ENCODE measurements around the gene B4GALT3. TPM values are rescaled to one million over a fixed set of nuclear protein-coding genes. Genes with fewer than 3 reads are reported as not detected.
A peak's percentile ranks its signal among the peaks of the same experiment; 100 is the strongest.

Gene B4GALT3
- total RNA-seq, 2 experiments from 2014 or later: 36.2 to 41.7 TPM

GRCh38 chr1:161175771-161176453 is 1.4 kb downstream of the B4GALT3 start:
- DNase-seq (ENCODE audit: low spot score): peak; percentile 62
- H3K4me2 ChIP-seq (ENCODE audit: low read length): peak overlapping the region; percentile 99
- no peak for TF ChIP-seq EZH2phosphoT487 (IDR thresholded peaks at IDR 0.05; ENCODE audit: borderline replicate concordance, low read depth, low read length)
- TF ChIP-seq CTCF (conservative IDR thresholded peaks at IDR 0.05; ENCODE audit: low read length): no peak
- ChIA-PET POLR2A (interaction anchor here (1.0 to 3.1 kb wide), 3 partner anchors 9 to 522 kb away, joined by 5 to 23 read pairs (median 5); partner anchors contain the start of genes PPOX and TOMM40L), CTCF (ENCODE audit: unreplicated experiment) (interaction anchor here (1.4 to 1.8 kb wide), 3 partner anchors 10 to 50 kb away, joined by 3 to 10 read pairs (median 4); partner anchors contain the start of genes DEDD, PPOX and TOMM40L)
- no TSS peak for BruUV-seq (replicated peaks)
- H2AFZ ChIP-seq (ENCODE audit: low read length): no peak overlapping the region
- H4K20me1 ChIP-seq (ENCODE audit: insufficient read depth, low read length): no peaks in the 10 kb centered on the region
- H3K79me2 ChIP-seq (ENCODE audit: insufficient read depth, low read depth, low read length): peaks cover 9% of the 10 kb centered on the region; the same call in 1 of the 2 replicates
- peaks cover 46% of the 10 kb centered on the region for H3K36me3 ChIP-seq (ENCODE audit: insufficient read depth, low read length)
- H3K9me2 ChIP-seq (ENCODE audit: insufficient read depth, low read length): no peaks in the 10 kb centered on the region
- H3K9me3 ChIP-seq (ENCODE audit: low read length): no peaks in the 10 kb centered on the region
- H3K4me3 ChIP-seq (ENCODE audit: low read depth, low read length, poor library complexity, severe bottlenecking): peak overlapping the region; percentile 86
- H3K27ac ChIP-seq (ENCODE audit: low read depth, low read length, poor library complexity, severe bottlenecking): peak overlapping the region; percentile 60
- intact Hi-C loops (cut with micrococcal nuclease; ENCODE audit: unreplicated experiment): no loop called here
- peaks cover 29% of the 10 kb centered on the region for H3K4me1 ChIP-seq (ENCODE audit: insufficient read depth, low read length, poor library complexity, severe bottlenecking)

- Histone ChIP-seq H3K79me2 (ENCODE audit: insufficient read depth, low read depth, low read length) (peaks cover 9% of the 10 kb centered on the region; the same call in 1 of the 2 replicates), H3K4me2 (ENCODE audit: low read length) (peak overlapping the region; percentile 99; the same call in 1 of the 2 replicates), H3K4me1 (ENCODE audit: insufficient read depth, low read length, poor library complexity, severe bottlenecking) (peaks cover 29% of the 10 kb centered on the region), H3K9me3 (ENCODE audit: low read length) (no peaks in the 10 kb centered on the region), H4K20me1 (ENCODE audit: insufficient read depth, low read length) (no peaks in the 10 kb centered on the region), H2AFZ (ENCODE audit: low read length) (no peak overlapping the region), H3K27ac (ENCODE audit: low read depth, low read length, poor library complexity, severe bottlenecking) (peak overlapping the region; percentile 60), H3K4me3 (ENCODE audit: low read depth, low read length, poor library complexity, severe bottlenecking) (no peak overlapping the region), H3K9me2 (ENCODE audit: insufficient read depth, low read length) (no peaks in the 10 kb centered on the region), H3K36me3 (ENCODE audit: insufficient read depth, low read length) (peaks cover 53% of the 10 kb centered on the region)
- no peak for DNase-seq (ENCODE audit: low spot score)
- no TSS peak for BruUV-seq (replicated peaks)
- ChIA-PET POLR2A (interaction anchor here (3.1 kb wide), 1 partner anchor 8 kb away, joined by 23 read pairs; the partner anchor contains the start of gene PPOX), CTCF (ENCODE audit: unreplicated experiment) (no interaction called here)
- intact Hi-C loops (cut with micrococcal nuclease; ENCODE audit: unreplicated experiment): no loop called here
- TF ChIP-seq EZH2phosphoT487 (IDR thresholded peaks at IDR 0.05; ENCODE audit: borderline replicate concordance, low read depth, low read length): no peak
- TF ChIP-seq CTCF (conservative IDR thresholded peaks at IDR 0.05; ENCODE audit: low read length): no peak
Measured at GRCh38 chr1:161174911-161175310, 2.4 kb downstream of the B4GALT3 start.

GRCh38 chr1:161173711-161174110 is 3.6 kb downstream of the B4GALT3 start:
- no peaks in the 10 kb centered on the region for H4K20me1 ChIP-seq (ENCODE audit: insufficient read depth, low read length)
- no peaks in the 10 kb centered on the region for H3K9me3 ChIP-seq (ENCODE audit: low read length)
- TF ChIP-seq CTCF (conservative IDR thresholded peaks at IDR 0.05; ENCODE audit: low read length) (no peak), EZH2phosphoT487 (IDR thresholded peaks at IDR 0.05; ENCODE audit: borderline replicate concordance, low read depth, low read length) (no peak)
- no peak for DNase-seq (ENCODE audit: low spot score)
- peaks cover 9% of the 10 kb centered on the region; the same call in 1 of the 2 replicates for H3K79me2 ChIP-seq (ENCODE audit: insufficient read depth, low read depth, low read length)
- no peak overlapping the region for H2AFZ ChIP-seq (ENCODE audit: low read length)
- no peak overlapping the region for H3K4me2 ChIP-seq (ENCODE audit: low read length)
- peaks cover 29% of the 10 kb centered on the region for H3K4me1 ChIP-seq (ENCODE audit: insufficient read depth, low read length, poor library complexity, severe bottlenecking)
- H3K27ac ChIP-seq (ENCODE audit: low read depth, low read length, poor library complexity, severe bottlenecking): no peak overlapping the region
- H3K9me2 ChIP-seq (ENCODE audit: insufficient read depth, low read length): no peaks in the 10 kb centered on the region
- CTCF ChIA-PET (ENCODE audit: unreplicated experiment): no interaction called here
- H3K36me3 ChIP-seq (ENCODE audit: insufficient read depth, low read length): peaks cover 60% of the 10 kb centered on the region
- BruUV-seq (replicated peaks): no TSS peak
- H3K4me3 ChIP-seq (ENCODE audit: low read depth, low read length, poor library complexity, severe bottlenecking): no peak overlapping the region
- POLR2A ChIA-PET: interaction anchor here (0.7 kb wide), 1 partner anchor 407 kb away, joined by 4 read pairs; no protein-coding TSS in a partner anchor
- intact Hi-C loops (cut with micrococcal nuclease; ENCODE audit: unreplicated experiment): no loop called here

Data from OCI-LY7 (cell line).